ENCODE results near the gene SRRM3.

DNA sequence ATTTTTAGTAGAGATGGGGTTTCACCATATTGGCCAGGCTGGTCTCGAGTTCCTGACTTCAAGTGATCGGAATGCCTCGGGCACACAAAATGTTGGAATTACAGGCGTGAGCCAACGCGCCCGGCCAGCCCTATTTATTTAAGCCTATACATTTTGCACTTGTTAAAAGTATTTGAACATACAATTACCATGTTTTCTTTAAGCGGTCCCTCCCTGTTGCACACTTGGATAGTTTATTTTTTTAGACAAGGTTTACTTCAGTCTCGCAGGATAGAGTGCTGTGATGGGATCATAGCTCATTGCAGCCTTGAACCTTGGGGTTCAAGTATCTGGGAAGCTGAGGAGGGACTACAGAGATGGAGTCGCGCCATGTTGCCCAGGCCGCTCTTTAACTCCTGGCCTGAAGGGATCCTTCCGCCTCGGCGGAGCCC lies 35.7 kb upstream of the SRRM3 start:
- no peak for TF ChIP-seq POLR2AphosphoS5 (IDR thresholded peaks at IDR 0.05; ENCODE audit: low read depth, low read length)
- TF ChIP-seq, protein P1, sequence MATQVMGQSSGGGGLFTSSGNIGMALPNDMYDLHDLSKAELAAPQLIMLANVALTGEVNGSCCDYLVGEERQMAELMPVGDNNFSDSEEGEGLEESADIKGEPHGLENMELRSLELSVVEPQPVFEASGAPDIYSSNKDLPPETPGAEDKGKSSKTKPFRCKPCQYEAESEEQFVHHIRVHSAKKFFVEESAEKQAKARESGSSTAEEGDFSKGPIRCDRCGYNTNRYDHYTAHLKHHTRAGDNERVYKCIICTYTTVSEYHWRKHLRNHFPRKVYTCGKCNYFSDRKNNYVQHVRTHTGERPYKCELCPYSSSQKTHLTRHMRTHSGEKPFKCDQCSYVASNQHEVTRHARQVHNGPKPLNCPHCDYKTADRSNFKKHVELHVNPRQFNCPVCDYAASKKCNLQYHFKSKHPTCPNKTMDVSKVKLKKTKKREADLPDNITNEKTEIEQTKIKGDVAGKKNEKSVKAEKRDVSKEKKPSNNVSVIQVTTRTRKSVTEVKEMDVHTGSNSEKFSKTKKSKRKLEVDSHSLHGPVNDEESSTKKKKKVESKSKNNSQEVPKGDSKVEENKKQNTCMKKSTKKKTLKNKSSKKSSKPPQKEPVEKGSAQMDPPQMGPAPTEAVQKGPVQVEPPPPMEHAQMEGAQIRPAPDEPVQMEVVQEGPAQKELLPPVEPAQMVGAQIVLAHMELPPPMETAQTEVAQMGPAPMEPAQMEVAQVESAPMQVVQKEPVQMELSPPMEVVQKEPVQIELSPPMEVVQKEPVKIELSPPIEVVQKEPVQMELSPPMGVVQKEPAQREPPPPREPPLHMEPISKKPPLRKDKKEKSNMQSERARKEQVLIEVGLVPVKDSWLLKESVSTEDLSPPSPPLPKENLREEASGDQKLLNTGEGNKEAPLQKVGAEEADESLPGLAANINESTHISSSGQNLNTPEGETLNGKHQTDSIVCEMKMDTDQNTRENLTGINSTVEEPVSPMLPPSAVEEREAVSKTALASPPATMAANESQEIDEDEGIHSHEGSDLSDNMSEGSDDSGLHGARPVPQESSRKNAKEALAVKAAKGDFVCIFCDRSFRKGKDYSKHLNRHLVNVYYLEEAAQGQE (IDR thresholded peaks at IDR 0.05; ENCODE audit: insufficient read depth in 1 of 2, low read depth in 2 of 2, low read length in 2 of 2): no peak
